Smooth muscle cell (in vitro differentiated cells): ENCODE results near the gene PKD2L2. TPM values are rescaled to one million over a fixed set of nuclear protein-coding genes. Genes with fewer than 3 reads are reported as not detected.

Source experiments
- DNase-seq: peaks from one replicate; lab custom pipeline; 2025; ENCODE audit not compliant: unreplicated experiment; lab: John Stamatoyannopoulos, UW
- H2AFZ ChIP-seq: fragments of 200-600 bp; sonication (generic); 2 replicates; pipeline ENCODE4 v1.6.0; 2016; ENCODE audit warnings: antibody characterized with exemption, low read depth, mild to moderate bottlenecking
- H3F3A ChIP-seq: fragments of 200-600 bp; sonication (generic); 2 replicates; pipeline ENCODE4 v1.6.0; 2017; ENCODE audit warnings: antibody characterized with exemption, low read depth
- H3K27ac ChIP-seq: fragments of 200-600 bp; sonication (generic); 2 replicates; pipeline ENCODE4 v1.5.1; 2016; ENCODE audit warnings: low read depth, mild to moderate bottlenecking
- H3K27me3 ChIP-seq: fragments of 200-600 bp; sonication (generic); 2 replicates; pipeline ENCODE4 v1.6.1; 2016; ENCODE audit warnings: low read depth, mild to moderate bottlenecking
- H3K36me3 ChIP-seq: fragments of 200-600 bp; sonication (generic); 2 replicates; pipeline ENCODE4 v1.5.1; 2016; ENCODE audit warnings: low read depth
- H3K4me1 ChIP-seq: fragments of 200-600 bp; sonication (generic); 2 replicates; pipeline ENCODE4 v1.5.1; 2016; ENCODE audit warnings: low read depth
- H3K4me2 ChIP-seq: fragments of 200-600 bp; sonication (generic); 2 replicates; pipeline ENCODE4 v1.6.0; 2016; ENCODE audit warnings: mild to moderate bottlenecking
- H3K4me3 ChIP-seq: fragments of 200-600 bp; sonication (generic); 2 replicates; pipeline ENCODE4 v1.5.1; 2016; ENCODE audit warnings: mild to moderate bottlenecking
- H3K79me2 ChIP-seq: fragments of 200-600 bp; sonication (generic); 2 replicates; pipeline ENCODE4 v1.6.0; 2016; ENCODE audit warnings: low read depth, mild to moderate bottlenecking
- H3K9ac ChIP-seq: fragments of 200-600 bp; sonication (generic); 2 replicates; pipeline ENCODE4 v1.6.0; 2016; ENCODE audit warnings: low read depth
- H3K9me3 ChIP-seq: fragments of 200-600 bp; sonication (generic); replicated peaks from 2 replicates; pipeline ENCODE4 v1.5.1; 2016; ENCODE audit warnings: low read depth
- H4K20me1 ChIP-seq: fragments of 200-600 bp; sonication (generic); 2 replicates; pipeline ENCODE4 v1.6.0; 2016; ENCODE audit warnings: low read depth
- WGBS: methylation state at CpG from one replicate; pipeline ENCODE4 v1.1.7; 2016; ENCODE audit warnings: low lambda C conversion rate; 5-methylcytosine and 5-hydroxymethylcytosine counted together
- polyA plus RNA-seq: library from polyadenylated mRNA; unstranded; fragments of >200 nt; fragmentation: Nextera tagmentation; extraction: Ambion mirVana; gene quantifications from 2 replicates; pipeline ENCODE4 v1.2.1, GENCODE V29; 2016
- total RNA-seq: library from RNA; depleted of rRNA; stranded (reverse); fragments of >200 nt; gene quantifications from 2 replicates; pipeline ENCODE4 v1.2.3, GENCODE V29; 2014
- TF ChIP-seq, protein P1 (sequence below): fragments of 200-600 bp; sonication (generic); IDR thresholded peaks from 2 replicates; pipeline ENCODE4 v1.5.1; 2017; ENCODE audit warnings: borderline replicate concordance, mild to moderate bottlenecking, antibody characterized with exemption; ENCODE audit not compliant: insufficient read depth, poor library complexity, severe bottlenecking

The PKD2L2 gene
- total and polyA plus RNA-seq, 2 experiments from 2014 or later, result 0.19 TPM; not detected in 1

GRCh38 chr5:137945825-137946224 is 56.6 kb downstream of the PKD2L2 start:
- Histone ChIP-seq H3K27ac (no peak overlapping the region), H3F3A (no peaks in the 10 kb centered on the region), H2AFZ (no peak overlapping the region), H3K36me3 (peaks cover 40% of the 10 kb centered on the region), H4K20me1 (no peaks in the 10 kb centered on the region), H3K9me3 (no peaks in the 10 kb centered on the region), H3K4me1 (no peaks in the 10 kb centered on the region), H3K4me2 (no peak overlapping the region), H3K79me2 (no peaks in the 10 kb centered on the region), H3K27me3 (no peaks in the 10 kb centered on the region), H3K4me3 (no peak overlapping the region), H3K9ac (no peak overlapping the region)
- TF ChIP-seq, protein P1, sequence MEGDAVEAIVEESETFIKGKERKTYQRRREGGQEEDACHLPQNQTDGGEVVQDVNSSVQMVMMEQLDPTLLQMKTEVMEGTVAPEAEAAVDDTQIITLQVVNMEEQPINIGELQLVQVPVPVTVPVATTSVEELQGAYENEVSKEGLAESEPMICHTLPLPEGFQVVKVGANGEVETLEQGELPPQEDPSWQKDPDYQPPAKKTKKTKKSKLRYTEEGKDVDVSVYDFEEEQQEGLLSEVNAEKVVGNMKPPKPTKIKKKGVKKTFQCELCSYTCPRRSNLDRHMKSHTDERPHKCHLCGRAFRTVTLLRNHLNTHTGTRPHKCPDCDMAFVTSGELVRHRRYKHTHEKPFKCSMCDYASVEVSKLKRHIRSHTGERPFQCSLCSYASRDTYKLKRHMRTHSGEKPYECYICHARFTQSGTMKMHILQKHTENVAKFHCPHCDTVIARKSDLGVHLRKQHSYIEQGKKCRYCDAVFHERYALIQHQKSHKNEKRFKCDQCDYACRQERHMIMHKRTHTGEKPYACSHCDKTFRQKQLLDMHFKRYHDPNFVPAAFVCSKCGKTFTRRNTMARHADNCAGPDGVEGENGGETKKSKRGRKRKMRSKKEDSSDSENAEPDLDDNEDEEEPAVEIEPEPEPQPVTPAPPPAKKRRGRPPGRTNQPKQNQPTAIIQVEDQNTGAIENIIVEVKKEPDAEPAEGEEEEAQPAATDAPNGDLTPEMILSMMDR, result no peak
- no peak for DNase-seq
- WGBS, result 94% methylated on average over 1 of the region's 1 CpG

GRCh38 chr5:137954131-137954879 is 65.0 kb downstream of the PKD2L2 start:
- Histone ChIP-seq H3K4me3 (peak overlapping the region; percentile 4), H3K79me2 (no peaks in the 10 kb centered on the region), H3K9ac (no peak overlapping the region), H3K36me3 (no peaks in the 10 kb centered on the region), H3K4me1 (peaks cover 5% of the 10 kb centered on the region), H2AFZ (no peak overlapping the region), H3K27ac (peak overlapping the region; percentile 78), H3K9me3 (no peaks in the 10 kb centered on the region), H3K4me2 (peak overlapping the region; percentile 73), H3K27me3 (no peaks in the 10 kb centered on the region), H3F3A (peaks cover 16% of the 10 kb centered on the region), H4K20me1 (no peaks in the 10 kb centered on the region)
- no peak for DNase-seq
- 35% methylated on average over 9 of the region's 9 CpGs for WGBS
- TF ChIP-seq, protein P1, result no peak

- Histone ChIP-seq H3K27ac (no peak overlapping the region), H3K4me1 (peaks cover 5% of the 10 kb centered on the region), H3K4me3 (no peak overlapping the region), H3K4me2 (no peak overlapping the region), H2AFZ (no peak overlapping the region), H3K27me3 (no peaks in the 10 kb centered on the region), H3K79me2 (no peaks in the 10 kb centered on the region), H3K9me3 (no peaks in the 10 kb centered on the region), H3K9ac (no peak overlapping the region), H3F3A (peaks cover 16% of the 10 kb centered on the region), H3K36me3 (peaks cover 5% of the 10 kb centered on the region), H4K20me1 (peaks cover 17% of the 10 kb centered on the region)
- TF ChIP-seq, protein P1, result no peak
- 35% methylated on average over 1 of the region's 1 CpG for WGBS
- no peak for DNase-seq
These were observed 68.7 kb downstream of the PKD2L2 start for GRCh38 chr5:137957948-137958347.

DNA sequence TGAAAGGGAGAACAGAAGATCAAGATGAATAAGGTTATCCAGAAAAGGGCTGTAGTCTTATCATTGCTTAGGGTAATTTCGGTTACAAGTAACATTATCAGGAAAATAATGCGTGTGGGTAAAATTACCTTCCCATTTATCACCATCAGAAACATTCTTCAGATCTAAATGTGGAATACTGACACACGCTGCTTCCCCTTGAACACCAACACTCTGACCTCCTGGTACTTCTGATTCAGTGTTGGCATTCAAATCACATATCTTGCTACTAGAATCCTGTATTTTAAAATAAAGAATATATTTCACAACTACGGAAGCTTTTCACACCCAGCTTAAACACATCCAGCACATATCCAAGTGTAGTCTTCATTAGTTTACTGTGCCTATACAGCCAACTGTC is 70.2 kb downstream of the PKD2L2 start:
- WGBS, result 93% methylated on average over 4 of the region's 4 CpGs
- Histone ChIP-seq H3K27ac (no peak overlapping the region), H3K27me3 (no peaks in the 10 kb centered on the region), H3F3A (peaks cover 7% of the 10 kb centered on the region), H3K4me3 (no peak overlapping the region), H3K4me2 (no peak overlapping the region), H2AFZ (no peak overlapping the region), H3K36me3 (peaks cover 10% of the 10 kb centered on the region), H3K9me3 (no peaks in the 10 kb centered on the region), H3K79me2 (no peaks in the 10 kb centered on the region), H3K4me1 (no peaks in the 10 kb centered on the region), H3K9ac (no peak overlapping the region), H4K20me1 (peaks cover 25% of the 10 kb centered on the region)
- no peak for DNase-seq
- TF ChIP-seq, protein P1, result no peak
